ENCODE data around the gene NLRP6.
"Not testable (repeated sequence)": the region's sequence is repeated elsewhere in the genome, so short reads cannot be mapped to it uniquely, and the experiment has no call there.

NLRP6 gene

GRCh38 chr11:294780-295179 is 16.6 kb downstream of the NLRP6 start:
- no peak for DNase-seq

DNA sequence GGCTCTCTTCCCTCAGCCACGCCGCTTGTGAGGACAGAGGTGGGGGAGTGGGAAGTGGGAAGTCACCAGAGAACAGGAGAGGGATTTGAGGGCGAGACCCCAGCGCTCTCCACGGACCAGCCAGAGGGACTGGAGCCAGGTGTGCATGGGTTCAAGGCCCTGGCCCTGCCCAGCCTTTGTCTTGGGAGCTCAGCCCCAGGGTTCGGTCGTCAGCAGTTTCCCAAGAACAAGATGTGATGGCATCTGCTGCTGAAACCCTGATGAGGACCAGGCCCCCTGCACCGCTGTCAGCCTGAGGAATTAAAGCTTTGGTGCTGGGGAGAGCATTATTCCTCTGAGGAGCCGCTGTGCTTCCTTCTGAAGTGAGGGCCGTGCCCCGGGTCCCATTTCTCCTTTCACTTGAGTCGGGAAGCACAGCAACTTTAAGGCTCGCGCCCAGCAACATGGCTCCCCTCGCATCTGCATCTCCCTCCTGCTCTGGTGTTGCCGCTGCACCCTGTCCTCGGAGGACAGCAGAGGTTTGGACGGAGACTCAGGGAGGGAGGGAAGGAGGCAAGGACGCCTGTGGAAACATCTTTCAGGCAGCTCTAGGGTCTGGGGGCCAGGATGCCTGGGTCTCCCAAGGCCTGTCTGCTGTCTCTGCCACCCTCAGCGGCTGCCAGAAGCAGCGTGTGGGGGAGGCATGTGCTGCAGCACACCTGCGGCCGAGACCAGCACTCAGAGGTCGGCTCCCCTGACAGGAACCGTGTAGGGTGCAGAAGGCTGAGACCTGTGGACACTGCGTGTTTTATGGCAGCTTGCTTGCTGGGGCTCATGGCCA is 17.4 kb downstream of the NLRP6 start:
- DNase-seq: no peak

DNA sequence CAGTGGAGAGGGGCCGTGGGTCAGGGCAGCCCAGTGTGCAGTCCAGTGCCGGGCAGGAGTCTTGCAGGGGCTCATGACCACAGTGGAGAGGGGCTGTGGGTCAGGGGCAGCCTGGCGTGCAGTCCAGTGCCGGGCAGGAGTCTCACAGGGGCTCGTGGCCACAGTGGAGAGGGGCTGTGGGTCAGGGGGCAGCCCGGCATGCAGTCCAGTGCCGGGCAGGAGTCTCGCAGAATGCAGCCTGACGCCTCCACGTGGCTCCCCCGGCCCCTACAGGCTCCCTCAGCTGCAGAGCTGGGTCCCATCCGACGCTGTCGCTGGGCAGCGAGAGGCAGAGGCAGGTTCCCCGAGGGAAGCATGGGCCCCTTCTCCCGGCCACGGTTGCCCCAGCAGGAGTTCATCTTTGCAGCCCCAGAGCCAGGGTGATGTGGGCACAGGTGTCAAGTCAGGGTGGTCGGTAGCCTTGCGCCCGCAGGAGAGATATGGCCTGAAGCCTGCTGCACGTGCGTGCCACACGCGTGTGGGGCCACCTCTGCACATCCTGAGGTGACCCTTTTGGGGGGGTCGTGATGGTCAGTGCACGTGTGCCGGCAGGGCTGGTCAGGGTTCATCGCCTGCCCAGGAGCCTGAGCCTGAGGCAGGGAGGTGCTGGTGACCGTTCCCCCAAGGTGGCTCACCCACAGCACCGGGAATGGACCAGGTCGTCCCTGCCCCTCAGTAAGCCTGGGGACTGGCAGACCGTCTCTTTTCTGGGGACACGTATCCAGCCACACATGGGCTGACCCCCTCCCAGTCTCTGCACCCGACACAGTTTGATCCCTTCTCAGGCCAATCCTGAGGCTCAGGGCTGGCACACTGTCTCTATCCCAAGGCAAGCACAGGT is 18.2 kb downstream of the NLRP6 start:
- no peak for DNase-seq

- DNase-seq: no peak
Measured at GRCh38 chr11:297051-297585, 18.9 kb downstream of the NLRP6 start.

DNA sequence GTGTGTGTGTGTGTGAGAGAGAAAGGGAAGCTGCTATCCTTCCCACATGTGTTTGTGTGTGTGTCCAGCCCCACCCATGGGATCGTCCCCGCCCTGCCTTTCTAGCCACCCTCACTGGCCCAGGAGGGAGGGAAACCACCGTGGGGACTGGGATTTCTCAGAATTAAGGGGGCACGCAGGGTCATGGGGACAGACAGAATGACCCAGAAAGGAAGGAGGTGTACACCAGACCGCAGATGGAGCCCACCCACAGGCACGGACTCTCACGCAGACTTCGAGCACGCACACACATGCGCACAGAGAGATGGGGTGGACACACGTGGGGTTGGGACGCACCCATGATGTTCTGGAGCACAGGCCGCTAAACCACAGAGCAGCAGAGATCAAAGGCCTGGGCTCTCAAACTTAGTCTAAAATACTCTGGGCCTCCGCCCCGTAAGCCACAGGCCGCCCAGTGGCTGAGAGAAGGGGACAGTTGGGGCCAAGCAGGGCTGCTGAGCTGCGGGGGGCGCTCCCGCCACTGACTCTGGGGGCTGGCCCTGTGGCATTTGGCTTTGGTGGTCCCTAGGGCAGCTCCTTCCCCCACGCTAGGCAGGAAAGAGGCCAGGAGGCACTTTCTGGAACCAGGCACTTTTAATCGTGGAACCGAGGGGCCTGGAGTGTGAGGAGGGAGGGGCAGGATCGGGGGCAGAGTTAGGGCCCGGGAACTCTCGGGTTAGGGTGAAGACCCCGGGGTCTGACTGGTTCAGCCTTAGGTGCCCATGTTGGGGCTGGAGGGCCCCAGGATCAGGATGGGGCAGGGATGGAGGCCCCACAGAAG is 19.6 kb downstream of the NLRP6 start:
- peak; percentile 75 for DNase-seq

- no peak for DNase-seq
Measured at GRCh38 chr11:298406-299065, 20.3 kb downstream of the NLRP6 start.

- no peak for DNase-seq
Measured at GRCh38 chr11:299081-299891, 21.1 kb downstream of the NLRP6 start, which contains the start of gene IFITM5. Gene IFITM5, minus strand, starts transcription at chr11:299526. Its CDS starts 36 bp downstream, at chr11:299490.

GRCh38 chr11:299951-300735 is 21.9 kb downstream of the NLRP6 start:
- DNase-seq: peak; percentile 74

- DNase-seq: no peak
Measured at GRCh38 chr11:303363-303762, 25.2 kb downstream of the NLRP6 start.

GRCh38 chr11:304061-304506 is 25.9 kb downstream of the NLRP6 start:
- DNase-seq: no peak

- no peak for DNase-seq
Measured at GRCh38 chr11:304915-305843, 27.0 kb downstream of the NLRP6 start.

DNA sequence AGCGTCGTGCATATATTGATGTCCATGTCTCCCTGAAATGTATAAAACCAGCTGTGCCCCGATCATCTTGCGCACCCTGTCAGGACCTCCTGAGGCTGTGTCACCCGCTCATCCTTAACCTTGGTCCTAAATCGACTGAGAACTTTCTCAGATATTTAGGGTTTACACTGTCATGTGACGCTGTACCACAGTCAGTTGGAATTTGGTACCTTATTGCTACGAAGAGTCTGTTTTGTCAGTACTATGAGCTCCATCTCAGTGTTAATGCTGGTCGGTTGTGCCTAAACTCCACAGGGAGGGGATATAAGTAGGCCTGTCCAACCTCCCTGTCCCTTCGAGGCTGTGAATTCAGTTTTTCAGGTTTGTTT is 27.6 kb downstream of the NLRP6 start:
- DNase-seq: no peak

DNA sequence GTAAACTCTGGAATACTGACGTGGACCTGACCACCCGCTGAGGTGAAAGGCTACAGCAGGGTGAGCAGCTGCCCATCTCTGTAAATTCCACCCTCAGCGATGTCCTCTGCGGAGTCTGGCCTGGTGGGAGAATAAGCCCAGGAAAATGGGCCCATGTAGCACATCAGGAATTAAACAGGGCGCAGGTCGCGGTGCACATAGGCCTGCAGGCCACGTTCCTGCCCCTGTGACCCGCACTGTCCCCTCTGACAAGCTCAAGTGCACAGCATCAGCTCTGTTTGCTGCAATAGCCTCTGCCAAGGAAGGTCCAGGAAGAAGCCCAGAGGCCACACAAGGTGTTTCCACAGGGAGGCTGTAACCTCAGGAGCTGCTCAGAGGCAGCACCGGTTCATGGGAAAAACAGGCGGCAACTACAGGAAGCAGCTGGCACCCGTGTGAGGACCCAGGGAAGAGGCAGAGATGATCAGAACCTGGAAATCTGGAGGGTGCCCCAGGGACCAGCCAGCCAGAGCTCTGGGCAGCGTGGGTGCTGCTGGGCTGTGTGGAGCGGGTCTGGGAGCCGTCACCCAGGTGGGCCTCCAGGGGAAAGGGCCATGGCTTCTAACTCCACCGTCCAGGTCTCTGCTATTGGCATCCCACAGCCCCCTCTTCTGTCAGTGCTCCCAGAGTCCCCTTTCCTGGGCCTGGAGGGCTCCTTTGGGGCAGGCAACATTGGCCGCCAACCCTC is 28.6 kb downstream of the NLRP6 start:
- no peak for DNase-seq

DNA sequence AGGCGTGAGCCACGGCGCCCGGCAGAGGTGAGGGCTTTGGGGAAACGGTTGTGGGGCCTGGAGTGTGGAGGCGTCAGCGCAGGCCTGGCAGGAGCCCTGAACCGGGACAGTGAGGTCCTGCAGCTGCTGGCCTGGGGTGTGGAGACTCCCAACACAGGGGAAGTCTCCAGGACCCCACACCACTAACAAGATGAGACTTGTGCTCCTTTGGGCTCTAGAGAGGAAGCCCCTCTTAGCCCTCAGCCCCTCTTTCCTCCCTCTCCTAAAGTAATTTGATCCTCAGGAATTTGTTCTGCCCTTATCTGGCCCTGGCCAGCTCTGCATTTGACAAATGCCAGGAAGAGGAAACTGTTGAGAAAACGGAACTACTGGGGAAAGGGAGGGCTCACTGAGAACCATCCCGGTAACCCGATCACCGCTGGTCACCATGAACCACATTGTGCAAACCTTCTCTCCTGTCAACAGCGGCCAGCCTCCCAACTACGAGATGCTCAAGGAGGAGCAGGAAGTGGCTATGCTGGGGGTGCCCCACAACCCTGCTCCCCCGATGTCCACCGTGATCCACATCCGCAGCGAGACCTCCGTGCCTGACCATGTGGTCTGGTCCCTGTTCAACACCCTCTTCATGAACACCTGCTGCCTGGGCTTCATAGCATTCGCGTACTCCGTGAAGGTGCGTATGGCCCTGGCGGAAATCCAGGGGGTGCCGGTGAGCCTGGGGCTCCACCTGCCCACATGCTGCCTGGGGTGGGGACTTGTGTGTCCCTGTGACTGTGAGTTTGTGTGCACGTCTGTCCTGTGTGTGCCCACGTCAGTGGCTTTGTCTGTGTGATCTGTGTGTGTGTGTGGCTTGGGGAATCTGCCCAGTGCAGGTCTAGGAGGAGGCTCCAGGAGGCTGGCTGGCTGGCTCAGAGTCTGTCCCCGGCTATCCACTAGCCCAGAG is 29.8 kb downstream of the NLRP6 start, which contains the start of gene IFITM2:
IFITM2 (plus strand) TSS at position 51 of the 943 bp plus-strand sequence; CDS start at position 428, 377 bp downstream.
- DNase-seq: peak; percentile 75

- DNase-seq: not testable (repeated sequence)
Measured at GRCh38 chr11:308740-309665, 30.8 kb downstream of the NLRP6 start.

Measured in activated CD8-positive, alpha-beta memory T cell treated with anti-CD3 and anti-CD28 coated beads, Interleukin-2, amount 50 U/mL, for 48 hours (primary cell).